CD14-positive monocyte (primary cell): Measurements from ENCODE around the gene TMEM247. TPM values are rescaled to one million over a fixed set of nuclear protein-coding genes. Genes with fewer than 3 reads are reported as not detected.

ENCODE experiments used
- DNase-seq, 3 donors: peaks; one replicate each; pipeline ENCODE4 v3.0.0-alpha.2; 2011 to 2022
- H2AFZ ChIP-seq: 2 replicates; pipeline ENCODE4 v1.6.0; 2012; ENCODE audit warnings: mild to moderate bottlenecking, low read depth, low read length, inconsistent platforms; ENCODE audit not compliant: insufficient read depth, poor library complexity, severe bottlenecking
- H3K27ac ChIP-seq, 2 donors: 1 replicate in 1 of 2; 2 replicates in 1 of 2; pipeline ENCODE4 v1.5.1; 2012 to 2013; ENCODE audit warnings: low read length in 2 of 2, control low read depth in 1 of 2, inconsistent platforms in 1 of 2, low read depth in 1 of 2, mild to moderate bottlenecking in 1 of 2
- H3K27me3 ChIP-seq, 2 donors: one replicate each; pipeline versions ENCODE4 v1.6.0 to v1.6.1; 2011 to 2013; ENCODE audit warnings: low read length in 2 of 2; ENCODE audit not compliant: control insufficient read depth in 2 of 2, insufficient read depth in 2 of 2
- H3K36me3 ChIP-seq, 2 donors: replicated peaks in 1 of 2; 1 replicate in 1 of 2; 2 replicates in 1 of 2; pipeline versions ENCODE4 v1.5.1 to v1.6.1; 2012 to 2013; ENCODE audit warnings: low read length in 2 of 2, control low read depth in 1 of 2, inconsistent platforms in 1 of 2, mild to moderate bottlenecking in 1 of 2; ENCODE audit not compliant: insufficient read depth in 2 of 2, control insufficient read depth in 1 of 2
- H3K4me1 ChIP-seq, 2 donors: 1 replicate in 1 of 2; 2 replicates in 1 of 2; pipeline versions ENCODE4 v1.5.1 to v1.6.1; 2012 to 2013; ENCODE audit warnings: low read length in 2 of 2, control low read depth in 1 of 2, inconsistent platforms in 1 of 2, mild to moderate bottlenecking in 1 of 2, moderate library complexity in 1 of 2; ENCODE audit not compliant: insufficient read depth in 2 of 2, control insufficient read depth in 1 of 2
- H3K4me2 ChIP-seq: replicated peaks from 2 replicates; pipeline ENCODE3; 2012; ENCODE audit warnings: low read length, moderate library complexity, mild to moderate bottlenecking; ENCODE audit not compliant: poor library complexity, severe bottlenecking; ENCODE audit errors: extremely low read depth
- H3K4me3 ChIP-seq, 3 experiments: fragments of 200-600 bp in 1 of 3; sonication (generic) in 1 of 3; replicated peaks in 1 of 3; 1 replicate in 2 of 3; 2 replicates in 1 of 3; pipeline ENCODE4 v1.5.1; 2011 to 2013; ENCODE audit warnings: low read length in 3 of 3, mild to moderate bottlenecking in 3 of 3, control low read depth in 2 of 3, low read depth in 2 of 3, inconsistent platforms in 1 of 3, moderate library complexity in 1 of 3
- H3K79me2 ChIP-seq: 2 replicates; pipeline ENCODE4 v1.6.0; 2012; ENCODE audit warnings: mild to moderate bottlenecking, control low read depth, inconsistent platforms, low read length, moderate library complexity; ENCODE audit not compliant: insufficient read depth
- H3K9ac ChIP-seq: 2 replicates; pipeline ENCODE4 v1.6.0; 2017; ENCODE audit warnings: low read length, mild to moderate bottlenecking; ENCODE audit not compliant: insufficient read depth, poor library complexity, severe bottlenecking
- H3K9me3 ChIP-seq, 2 donors: replicated peaks in 1 of 2; 1 replicate in 1 of 2; 2 replicates in 1 of 2; pipeline versions ENCODE4 v1.5.1 to v1.6.1; 2012 to 2013; ENCODE audit warnings: low read length in 2 of 2, control low read depth in 1 of 2; ENCODE audit not compliant: control insufficient read depth in 1 of 2, insufficient read depth in 1 of 2
- H4K20me1 ChIP-seq: 2 replicates; pipeline ENCODE4 v1.6.0; 2012; ENCODE audit warnings: mild to moderate bottlenecking, low read length, control low read depth, moderate library complexity; ENCODE audit not compliant: insufficient read depth
- H3K27ac Mint-ChIP-seq, 7 donors: one replicate each; pipeline ENCODE4 v1.8.0; 2020; ENCODE audit warnings: mild to moderate bottlenecking in 7 of 7, mixed read lengths in 7 of 7, moderate library complexity in 6 of 7, inconsistent platforms in 2 of 7
- H3K27me3 Mint-ChIP-seq, 3 donors: one replicate each; pipeline ENCODE4 v1.8.0; 2021 to 2022; ENCODE audit warnings: low read depth in 3 of 3, mild to moderate bottlenecking in 3 of 3, mixed read lengths in 3 of 3, moderate library complexity in 3 of 3, inconsistent platforms in 1 of 3
- H3K36me3 Mint-ChIP-seq, 2 donors: one replicate each; pipeline ENCODE4 v1.8.0; 2020; ENCODE audit warnings: mixed read lengths in 2 of 2, inconsistent platforms in 1 of 2, mild to moderate bottlenecking in 1 of 2
- H3K4me1 Mint-ChIP-seq: one replicate; pipeline ENCODE4 v1.8.0; 2020; ENCODE audit warnings: mild to moderate bottlenecking, mixed read lengths
- H3K4me3 Mint-ChIP-seq, 2 donors: one replicate each; pipeline ENCODE4 v1.8.0; 2020; ENCODE audit warnings: mild to moderate bottlenecking in 2 of 2, mixed read lengths in 2 of 2, moderate library complexity in 1 of 2
- H3K9me3 Mint-ChIP-seq, 7 donors: one replicate each; pipeline ENCODE4 v1.8.0; 2020 to 2022; ENCODE audit warnings: mixed read lengths in 7 of 7, mild to moderate bottlenecking in 6 of 7, moderate library complexity in 6 of 7, inconsistent platforms in 2 of 7
- CTCF ChIP-seq: fragments of 200-600 bp; IDR thresholded peaks from one replicate; pipeline ENCODE4 v1.8.0; 2022; ENCODE audit warnings: antibody characterized with exemption, mild to moderate bottlenecking
- WGBS: methylation state at CpG from one replicate; pipeline ENCODE4 v1.1.5; 2013; ENCODE audit warnings: missing lambda C conversion rate; ENCODE audit not compliant: insufficient coverage; 5-methylcytosine and 5-hydroxymethylcytosine counted together
- intact Hi-C, 2 donors: fragments of 100-400 bp; cut with micrococcal nuclease; formaldehyde crosslinking; loops; one replicate each; pipeline versions ENCODE4 v1.15.0 to v1.15.1; 2023
- polyA plus RNA-seq, 3 donors: library from polyadenylated mRNA; depleted of rRNA in 1 of 3; unstranded in 2 of 3; stranded (reverse) in 1 of 3; fragments of 300-500 nt in 2 of 3; fragments of >200 nt in 1 of 3; fragmentation: Illumina TruSeq in 2 of 3; gene quantifications; 1 replicate in 2 of 3; 2 replicates in 1 of 3; pipeline ENCODE4 v1.2.3, GENCODE V29; 2012 to 2021

Gene TMEM247
- polyA plus RNA-seq, 3 donors, result not detected

- no peaks in the 10 kb centered on the region for H3K9me3 ChIP-seq
- intact Hi-C loops, result no loop called here
- no peak overlapping the region for H3K4me3 ChIP-seq
- Mint-ChIP-seq H3K4me1 (peaks cover 39% of the 10 kb centered on the region), H3K27me3 (peaks cover 0 to 2% (median 0%) of the 10 kb centered on the region in 3 donors), H3K27ac (peak overlapping the region; percentile 97 to 99 (median 98)), H3K9me3 (no peaks in the 10 kb centered on the region), H3K36me3 (no peaks in the 10 kb centered on the region), H3K4me3 (no peak overlapping the region)
- no peak overlapping the region for H3K9ac ChIP-seq
- H3K4me1 ChIP-seq, result peaks cover 36 to 37% of the 10 kb centered on the region in 2 donors
- peak overlapping the region in 1 of 2 donors; percentile 93 for H3K27ac ChIP-seq
- peak overlapping the region; percentile 43 for H2AFZ ChIP-seq
- H3K79me2 ChIP-seq, result no peaks in the 10 kb centered on the region
- H3K27me3 ChIP-seq, result no peaks in the 10 kb centered on the region
- no peak for TF ChIP-seq CTCF
- no peaks in the 10 kb centered on the region for H4K20me1 ChIP-seq
- DNase-seq, result no peak
- no peak overlapping the region for H3K4me2 ChIP-seq
- no peaks in the 10 kb centered on the region for H3K36me3 ChIP-seq
- WGBS, result 100% methylated on average over 2 of the region's 3 CpGs
These were observed 16.4 kb upstream of the TMEM247 start for GRCh38 chr2:46462936-46463335.

- H3K36me3 Mint-ChIP-seq, result peaks cover 0 to 2% of the 10 kb centered on the region in 2 donors
- Histone ChIP-seq H3K36me3 (no peaks in the 10 kb centered on the region), H2AFZ (no peak overlapping the region), H3K79me2 (no peaks in the 10 kb centered on the region), H3K9me3 (no peaks in the 10 kb centered on the region), H3K4me3 (no peak overlapping the region), H3K4me2 (no peak overlapping the region), H3K27me3 (no peaks in the 10 kb centered on the region), H4K20me1 (no peaks in the 10 kb centered on the region), H3K9ac (no peak overlapping the region), H3K4me1 (peaks cover 27% of the 10 kb centered on the region in 2 donors), H3K27ac (peak overlapping the region in 1 of 2 donors; percentile 78)
- peaks cover 0 to 7% (median 0%) of the 10 kb centered on the region in 7 donors for H3K9me3 Mint-ChIP-seq
- intact Hi-C loops, result no loop called here
- 89% methylated on average over 6 of the region's 6 CpGs for WGBS
- no peak overlapping the region for H3K4me3 Mint-ChIP-seq
- H3K4me1 Mint-ChIP-seq, result peaks cover 29% of the 10 kb centered on the region
- H3K27me3 Mint-ChIP-seq, result peaks cover 0 to 2% (median 2%) of the 10 kb centered on the region in 3 donors
- no peak for DNase-seq
- peak overlapping the region in 6 of 7 donors; percentile 53 to 95 (median 92) for H3K27ac Mint-ChIP-seq
- TF ChIP-seq CTCF, result no peak
These were observed 10.2 kb upstream of the TMEM247 start for GRCh38 chr2:46469116-46469515.
